ENCODE data around the gene SERPINB6. TPM values are rescaled to one million over a fixed set of nuclear protein-coding genes. Genes with fewer than 3 reads are reported as not detected.

Gene SERPINB6
- total RNA-seq, 3 donors from 2014 or later (not counting 1 experiment from before 2014, with no cell fraction given), result 120 to 135 (median 129) TPM

DNA sequence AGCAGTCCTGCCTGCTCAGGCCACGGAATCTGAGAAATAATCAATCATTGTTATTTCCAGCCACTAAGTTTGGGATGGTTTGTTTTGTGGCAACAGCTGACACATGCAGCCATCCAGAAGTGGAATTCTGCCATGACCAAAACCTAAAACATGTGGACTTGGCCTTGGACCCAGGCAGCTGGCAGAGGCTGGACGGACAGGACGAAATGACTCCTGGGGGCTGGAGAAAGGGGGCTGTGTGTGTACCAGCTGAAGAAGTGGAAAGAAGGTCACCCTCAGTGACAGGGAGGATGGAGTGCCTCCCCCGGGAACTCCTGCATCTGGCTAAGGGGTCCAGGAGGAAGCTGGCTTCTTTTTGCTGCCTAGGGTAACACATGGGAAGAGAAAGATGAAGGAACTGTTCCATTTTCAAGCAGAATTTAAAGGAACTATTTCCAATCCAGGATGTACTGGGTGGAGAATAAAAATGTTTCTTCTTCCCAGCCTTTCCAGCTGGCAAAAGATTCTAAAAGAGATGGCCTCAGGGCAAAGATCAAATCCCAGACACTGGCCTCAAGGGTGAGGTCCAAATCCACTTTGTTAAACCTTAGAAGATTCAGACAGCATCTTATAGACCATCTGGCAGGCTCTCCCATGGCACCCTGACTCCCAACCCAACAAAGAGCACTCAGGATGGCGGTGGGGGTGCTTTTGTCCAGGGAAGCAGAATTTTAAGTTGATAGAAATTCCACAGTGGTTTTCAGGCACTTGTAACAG is 14.3 kb downstream of the SERPINB6 start:
- H3K4me1 ChIP-seq (ENCODE audit: control insufficient read depth, insufficient read depth, low read length), result peaks cover 13% of the 10 kb centered on the region
- no peaks in the 10 kb centered on the region for H3K27me3 ChIP-seq (ENCODE audit: control insufficient read depth, insufficient read depth, low read length)
- peaks cover 16% of the 10 kb centered on the region for H3K36me3 ChIP-seq (ENCODE audit: control insufficient read depth, insufficient read depth, low read length)
- intact Hi-C loops (cut with micrococcal nuclease), result loop anchor here (1.0 kb wide), 1 partner anchor 11 kb away; no protein-coding TSS in a partner anchor
- no peaks in the 10 kb centered on the region for H3K9me3 ChIP-seq (ENCODE audit: control insufficient read depth, insufficient read depth, low read length)
- no peak overlapping the region for H3K27ac ChIP-seq (ENCODE audit: low read length)
- TF ChIP-seq, protein P1, sequence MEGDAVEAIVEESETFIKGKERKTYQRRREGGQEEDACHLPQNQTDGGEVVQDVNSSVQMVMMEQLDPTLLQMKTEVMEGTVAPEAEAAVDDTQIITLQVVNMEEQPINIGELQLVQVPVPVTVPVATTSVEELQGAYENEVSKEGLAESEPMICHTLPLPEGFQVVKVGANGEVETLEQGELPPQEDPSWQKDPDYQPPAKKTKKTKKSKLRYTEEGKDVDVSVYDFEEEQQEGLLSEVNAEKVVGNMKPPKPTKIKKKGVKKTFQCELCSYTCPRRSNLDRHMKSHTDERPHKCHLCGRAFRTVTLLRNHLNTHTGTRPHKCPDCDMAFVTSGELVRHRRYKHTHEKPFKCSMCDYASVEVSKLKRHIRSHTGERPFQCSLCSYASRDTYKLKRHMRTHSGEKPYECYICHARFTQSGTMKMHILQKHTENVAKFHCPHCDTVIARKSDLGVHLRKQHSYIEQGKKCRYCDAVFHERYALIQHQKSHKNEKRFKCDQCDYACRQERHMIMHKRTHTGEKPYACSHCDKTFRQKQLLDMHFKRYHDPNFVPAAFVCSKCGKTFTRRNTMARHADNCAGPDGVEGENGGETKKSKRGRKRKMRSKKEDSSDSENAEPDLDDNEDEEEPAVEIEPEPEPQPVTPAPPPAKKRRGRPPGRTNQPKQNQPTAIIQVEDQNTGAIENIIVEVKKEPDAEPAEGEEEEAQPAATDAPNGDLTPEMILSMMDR (IDR thresholded peaks at IDR 0.05), result no peak
- 85% methylated on average over 5 of the region's 5 CpGs for WGBS (ENCODE audit: insufficient coverage)
- Mint-ChIP-seq H3K9me3 (no peaks in the 10 kb centered on the region), H3K27ac (peak overlapping the region; percentile 48 to 60), H3K27me3 (ENCODE audit: low read depth in 2 of 2) (no peaks in the 10 kb centered on the region), H3K4me1 (peaks cover 25 to 30% of the 10 kb centered on the region in 2 donors), H3K4me3 (no peak overlapping the region), H3K36me3 (no peaks in the 10 kb centered on the region)
- DNase-seq (no peak), ATAC-seq (no peak)
- H3K4me3 ChIP-seq (ENCODE audit: low read length), result no peak overlapping the region

DNA sequence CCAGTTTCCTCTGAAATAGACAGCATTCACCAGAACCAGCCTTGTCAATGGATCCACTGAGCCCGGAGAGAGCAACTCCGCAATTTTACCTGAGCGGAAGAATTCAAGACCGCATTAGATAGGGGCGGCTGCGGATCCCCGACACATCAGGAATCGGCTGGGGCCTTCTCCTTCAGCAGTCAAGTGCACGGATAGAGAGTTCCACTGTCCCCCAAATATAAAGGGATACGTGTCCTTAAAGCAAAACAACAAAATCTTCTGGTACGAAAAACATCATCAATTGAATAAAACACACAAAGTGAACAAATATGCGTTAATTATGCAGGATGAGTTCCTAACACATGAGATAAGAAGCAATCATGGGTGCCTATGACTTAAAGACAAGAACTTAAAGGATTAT is 18.3 kb downstream of the SERPINB6 start:
- no peaks in the 10 kb centered on the region for H3K36me3 Mint-ChIP-seq
- peaks cover 12% of the 10 kb centered on the region for H3K4me1 ChIP-seq (ENCODE audit: control insufficient read depth, insufficient read depth, low read length)
- ATAC-seq (no peak), DNase-seq (no peak)
- peaks cover 19% of the 10 kb centered on the region for H3K36me3 ChIP-seq (ENCODE audit: control insufficient read depth, insufficient read depth, low read length)
- no peaks in the 10 kb centered on the region for H3K9me3 Mint-ChIP-seq
- H3K27me3 Mint-ChIP-seq (ENCODE audit: low read depth in 2 of 2), result no peaks in the 10 kb centered on the region
- H3K27me3 ChIP-seq (ENCODE audit: control insufficient read depth, insufficient read depth, low read length), result no peaks in the 10 kb centered on the region
- no peaks in the 10 kb centered on the region for H3K9me3 ChIP-seq (ENCODE audit: control insufficient read depth, insufficient read depth, low read length)
- TF ChIP-seq, protein P1 (IDR thresholded peaks at IDR 0.05), result no peak
- H3K27ac ChIP-seq (ENCODE audit: low read length), result no peak overlapping the region
- WGBS (ENCODE audit: insufficient coverage), result 98% methylated on average over 12 of the region's 12 CpGs
- H3K27ac Mint-ChIP-seq, result no peak overlapping the region
- H3K4me3 ChIP-seq (ENCODE audit: low read length), result no peak overlapping the region
- peaks cover 13 to 22% of the 10 kb centered on the region in 2 donors for H3K4me1 Mint-ChIP-seq
- H3K4me3 Mint-ChIP-seq, result no peak overlapping the region
- intact Hi-C loops (cut with micrococcal nuclease), result no loop called here

DNA sequence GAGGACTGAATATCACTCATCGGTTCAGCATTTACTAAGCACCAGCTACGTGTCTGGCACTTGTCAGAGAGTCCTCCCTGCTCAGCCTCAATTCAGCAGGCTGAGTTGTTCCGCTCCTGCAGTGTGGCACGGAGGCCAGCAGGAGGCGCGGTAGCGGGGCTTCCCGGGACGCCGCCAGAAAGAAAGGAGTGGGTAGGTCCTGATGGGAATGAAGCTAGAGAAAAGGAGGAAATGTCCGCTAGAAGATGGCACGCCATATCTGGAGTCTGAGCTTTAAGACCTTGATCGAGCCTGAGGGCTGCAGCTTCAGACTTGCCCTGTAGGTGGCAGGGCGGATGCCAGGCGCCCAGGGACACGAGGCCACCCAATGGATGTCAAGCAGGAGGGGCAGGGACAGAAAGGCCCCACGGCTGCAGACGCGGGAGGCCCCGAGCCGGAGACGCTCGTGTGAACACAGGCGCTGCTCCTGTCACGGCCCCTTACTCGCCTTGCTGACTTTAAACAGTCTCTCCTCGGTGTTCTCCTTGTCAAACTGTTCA is 18.7 kb downstream of the SERPINB6 start:
- Histone ChIP-seq H3K9me3 (ENCODE audit: control insufficient read depth, insufficient read depth, low read length) (no peaks in the 10 kb centered on the region), H3K36me3 (ENCODE audit: control insufficient read depth, insufficient read depth, low read length) (peaks cover 24% of the 10 kb centered on the region), H3K4me3 (ENCODE audit: low read length) (no peak overlapping the region), H3K27me3 (ENCODE audit: control insufficient read depth, insufficient read depth, low read length) (no peaks in the 10 kb centered on the region), H3K27ac (ENCODE audit: low read length) (no peak overlapping the region), H3K4me1 (ENCODE audit: control insufficient read depth, insufficient read depth, low read length) (peaks cover 8% of the 10 kb centered on the region)
- H3K27ac Mint-ChIP-seq, result peak overlapping the region; percentile 67 to 75
- TF ChIP-seq, protein P1 (IDR thresholded peaks at IDR 0.05), result peak; percentile 76
- intact Hi-C loops (cut with micrococcal nuclease), result loop anchor here (1.0 kb wide), 1 partner anchor 37 kb away; no protein-coding TSS in a partner anchor
- no peaks in the 10 kb centered on the region for H3K9me3 Mint-ChIP-seq
- 28% methylated on average over 27 of the region's 27 CpGs for WGBS (ENCODE audit: insufficient coverage)
- DNase-seq, result peak; percentile 39 to 77
- H3K27me3 Mint-ChIP-seq (ENCODE audit: low read depth in 2 of 2), result no peaks in the 10 kb centered on the region
- peaks cover 8 to 18% of the 10 kb centered on the region in 2 donors for H3K4me1 Mint-ChIP-seq
- no peaks in the 10 kb centered on the region for H3K36me3 Mint-ChIP-seq
- peak; percentile 85 to 91 (median 90) for ATAC-seq
- peak overlapping the region; percentile 62 for H3K4me3 Mint-ChIP-seq
